Hematopoietic multipotent progenitor cell (in vitro differentiated cells): ENCODE measurements around the gene EDDM3A. TPM values are rescaled to one million over a fixed set of nuclear protein-coding genes. Genes with fewer than 3 reads are reported as not detected.
"Not testable (repeated sequence)": the region's sequence is repeated elsewhere in the genome, so short reads cannot be mapped to it uniquely, and the experiment has no call there.

Experiments
- DNase-seq, 3 donors: peaks; one replicate each; pipeline ENCODE4 v3.0.0-alpha.2; 2011 to 2015; ENCODE audit warnings: low read depth in 2 of 3, low spot score in 2 of 3
- total RNA-seq: library from RNA; depleted of rRNA; stranded (reverse); fragments of >200 nt; gene quantifications from one replicate; pipeline ENCODE4 v1.2.3, GENCODE V29; 2012

Gene EDDM3A
- total RNA-seq: not detected

GRCh38 chr14:20745571-20746358 lies at the start of gene EDDM3A:
Gene EDDM3A, plus strand, starts transcription at chr14:20745887. Its CDS starts 1,694 bp downstream, at chr14:20747581.
- DNase-seq: no peak

- DNase-seq: no peak
Measured at GRCh38 chr14:20696764-20697163, 48.9 kb upstream of the EDDM3A start.

GRCh38 chr14:20697273-20698017 lies 48.2 kb upstream of the EDDM3A start:
- peak in 2 of 3 donors; percentile 70 to 87 for DNase-seq

GRCh38 chr14:20698018-20698329 lies 47.7 kb upstream of the EDDM3A start:
- no peak for DNase-seq

- no peak for DNase-seq
Measured at GRCh38 chr14:20698934-20699333, 46.8 kb upstream of the EDDM3A start.

GRCh38 chr14:20699931-20700330 lies 45.8 kb upstream of the EDDM3A start:
- no peak for DNase-seq

GRCh38 chr14:20700965-20701364 lies 44.7 kb upstream of the EDDM3A start:
- not testable (repeated sequence) for DNase-seq

GRCh38 chr14:20706657-20707355 lies 38.9 kb upstream of the EDDM3A start:
- DNase-seq: no peak

- no peak for DNase-seq
Measured at GRCh38 chr14:20707622-20708021, 38.1 kb upstream of the EDDM3A start.

GRCh38 chr14:20711261-20711660 lies 34.4 kb upstream of the EDDM3A start:
- DNase-seq: no peak

- DNase-seq: peak in 2 of 3 donors; percentile 43 to 45
Measured at GRCh38 chr14:20711685-20712084, 34.0 kb upstream of the EDDM3A start.

GRCh38 chr14:20712904-20713303 lies 32.8 kb upstream of the EDDM3A start:
- no peak for DNase-seq

GRCh38 chr14:20714593-20715250 lies 31.0 kb upstream of the EDDM3A start:
- DNase-seq: peak in 1 of 3 donors; percentile 6

GRCh38 chr14:20719777-20720176 lies 25.9 kb upstream of the EDDM3A start:
- no peak for DNase-seq

- DNase-seq: no peak
Measured at GRCh38 chr14:20720741-20721140, 24.9 kb upstream of the EDDM3A start.

GRCh38 chr14:20722016-20722415 lies 23.7 kb upstream of the EDDM3A start:
- no peak for DNase-seq

GRCh38 chr14:20723488-20723887 lies 22.2 kb upstream of the EDDM3A start:
- DNase-seq: no peak

GRCh38 chr14:20726121-20726520 lies 19.6 kb upstream of the EDDM3A start:
- not testable (repeated sequence) for DNase-seq

GRCh38 chr14:20726531-20726930 lies 19.2 kb upstream of the EDDM3A start:
- DNase-seq: no peak

- DNase-seq: no peak
Measured at GRCh38 chr14:20730891-20731290, 14.8 kb upstream of the EDDM3A start.

GRCh38 chr14:20732477-20732876 lies 13.2 kb upstream of the EDDM3A start:
- no peak for DNase-seq
